ENCODE data around the gene CMKLR1. TPM values are rescaled to one million over a fixed set of nuclear protein-coding genes. Genes with fewer than 3 reads are reported as not detected.
A peak's percentile ranks its signal among the peaks of the same experiment; 100 is the strongest.

The CMKLR1 gene
- total RNA-seq, 1 donor from 2014 or later, result not detected

DNA sequence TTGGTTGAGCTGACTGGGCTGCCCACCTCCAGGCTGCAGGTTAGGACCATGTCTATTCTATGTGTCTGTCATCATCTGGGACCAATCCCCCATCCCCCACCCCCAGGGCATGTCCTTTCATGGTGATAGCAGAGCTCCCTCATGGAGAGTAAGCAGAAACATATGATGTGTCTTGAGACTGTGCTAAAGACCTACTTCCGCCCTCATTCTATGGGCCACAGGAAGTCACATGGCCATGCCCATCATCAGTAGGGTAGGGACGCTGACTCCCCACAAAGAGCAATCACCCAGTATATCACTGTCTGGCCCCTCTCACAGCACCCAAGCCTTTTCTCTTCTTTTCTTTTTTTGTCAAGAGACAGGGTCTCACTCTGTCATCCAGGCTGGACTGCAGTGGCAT is 99.7 kb downstream of the CMKLR1 start:
- Histone ChIP-seq H4K20me1 (ENCODE audit: low read depth) (no peaks in the 10 kb centered on the region), H3K27ac (no peak overlapping the region), H3K4me1 (peaks cover 9% of the 10 kb centered on the region), H3K4me2 (no peak overlapping the region), H3K27me3 (peaks cover 11% of the 10 kb centered on the region), H3K79me2 (ENCODE audit: low read depth) (no peaks in the 10 kb centered on the region), H3F3A (ENCODE audit: low read depth) (peaks cover 14% of the 10 kb centered on the region), H3K4me3 (no peak overlapping the region), H2AFZ (replicated peaks) (no peak overlapping the region), H3K9me3 (ENCODE audit: low read depth) (no peaks in the 10 kb centered on the region), H3K9ac (no peak overlapping the region), H3K36me3 (no peaks in the 10 kb centered on the region)
- no peak for DNase-seq (ENCODE audit: low spot score)
- TF ChIP-seq EZH2 (IDR thresholded peaks at IDR 0.05), result no peak
- TF ChIP-seq, protein P1, sequence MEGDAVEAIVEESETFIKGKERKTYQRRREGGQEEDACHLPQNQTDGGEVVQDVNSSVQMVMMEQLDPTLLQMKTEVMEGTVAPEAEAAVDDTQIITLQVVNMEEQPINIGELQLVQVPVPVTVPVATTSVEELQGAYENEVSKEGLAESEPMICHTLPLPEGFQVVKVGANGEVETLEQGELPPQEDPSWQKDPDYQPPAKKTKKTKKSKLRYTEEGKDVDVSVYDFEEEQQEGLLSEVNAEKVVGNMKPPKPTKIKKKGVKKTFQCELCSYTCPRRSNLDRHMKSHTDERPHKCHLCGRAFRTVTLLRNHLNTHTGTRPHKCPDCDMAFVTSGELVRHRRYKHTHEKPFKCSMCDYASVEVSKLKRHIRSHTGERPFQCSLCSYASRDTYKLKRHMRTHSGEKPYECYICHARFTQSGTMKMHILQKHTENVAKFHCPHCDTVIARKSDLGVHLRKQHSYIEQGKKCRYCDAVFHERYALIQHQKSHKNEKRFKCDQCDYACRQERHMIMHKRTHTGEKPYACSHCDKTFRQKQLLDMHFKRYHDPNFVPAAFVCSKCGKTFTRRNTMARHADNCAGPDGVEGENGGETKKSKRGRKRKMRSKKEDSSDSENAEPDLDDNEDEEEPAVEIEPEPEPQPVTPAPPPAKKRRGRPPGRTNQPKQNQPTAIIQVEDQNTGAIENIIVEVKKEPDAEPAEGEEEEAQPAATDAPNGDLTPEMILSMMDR (IDR thresholded peaks at IDR 0.05), result no peak
- TF ChIP-seq EZH2phosphoT487 (IDR thresholded peaks at IDR 0.05), result no peak
- H3K36me3 Mint-ChIP-seq, result no peaks in the 10 kb centered on the region
- H3K4me1 Mint-ChIP-seq, result peaks cover 43% of the 10 kb centered on the region
- peaks cover 15% of the 10 kb centered on the region for H3K9me3 Mint-ChIP-seq
- peak overlapping the region; percentile 58 for H3K4me3 Mint-ChIP-seq
- peaks cover 18% of the 10 kb centered on the region for H3K27me3 Mint-ChIP-seq (ENCODE audit: insufficient read depth, low read depth)
- H3K27ac Mint-ChIP-seq, result peak overlapping the region; percentile 30

DNA sequence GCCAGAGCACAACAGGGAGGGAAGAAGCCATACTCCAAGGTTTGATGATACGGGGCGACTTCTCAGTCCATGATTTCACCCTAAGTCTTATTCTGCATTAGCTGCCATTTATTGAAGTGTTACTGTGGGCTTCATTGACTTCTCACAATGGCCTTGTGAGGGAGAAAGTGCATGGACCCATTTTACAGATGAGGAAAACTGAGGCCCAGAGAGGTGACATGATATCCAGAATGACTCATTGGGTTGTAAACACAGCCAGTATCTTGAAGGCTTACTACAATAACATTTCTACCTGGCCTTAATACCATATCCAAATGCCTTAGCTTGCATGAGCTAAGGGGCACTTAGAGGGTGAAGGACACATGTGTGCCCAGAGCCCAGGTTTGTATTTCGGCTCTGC is 100.6 kb downstream of the CMKLR1 start:
- no peak overlapping the region for H2AFZ ChIP-seq (replicated peaks)
- H4K20me1 ChIP-seq (ENCODE audit: low read depth), result no peaks in the 10 kb centered on the region
- no peak overlapping the region for H3K4me3 Mint-ChIP-seq
- H3F3A ChIP-seq (ENCODE audit: low read depth), result peaks cover 14% of the 10 kb centered on the region
- peaks cover 20% of the 10 kb centered on the region for H3K27me3 Mint-ChIP-seq (ENCODE audit: insufficient read depth, low read depth)
- peaks cover 11% of the 10 kb centered on the region for H3K27me3 ChIP-seq
- no peak overlapping the region for H3K4me2 ChIP-seq
- no peak overlapping the region for H3K27ac ChIP-seq
- H3K36me3 Mint-ChIP-seq, result no peaks in the 10 kb centered on the region
- peaks cover 43% of the 10 kb centered on the region for H3K4me1 Mint-ChIP-seq
- H3K9me3 ChIP-seq (ENCODE audit: low read depth), result no peaks in the 10 kb centered on the region
- peak overlapping the region; percentile 76 for H3K27ac Mint-ChIP-seq
- no peaks in the 10 kb centered on the region for H3K36me3 ChIP-seq
- H3K79me2 ChIP-seq (ENCODE audit: low read depth), result no peaks in the 10 kb centered on the region
- H3K9me3 Mint-ChIP-seq, result peaks cover 15% of the 10 kb centered on the region
- no peak overlapping the region for H3K4me3 ChIP-seq
- peaks cover 9% of the 10 kb centered on the region for H3K4me1 ChIP-seq
- no peak for DNase-seq (ENCODE audit: low spot score)
- no peak overlapping the region for H3K9ac ChIP-seq
- no peak for TF ChIP-seq EZH2phosphoT487 (IDR thresholded peaks at IDR 0.05)
- TF ChIP-seq, protein P1 (IDR thresholded peaks at IDR 0.05), result no peak
- no peak for TF ChIP-seq EZH2 (IDR thresholded peaks at IDR 0.05)

Other genes starting within 250 kb of the CMKLR1 start
- 3.0 and 6.6 TPM in 2 replicates for gene WSCD2, start 210.0 kb downstream of the CMKLR1 start, total RNA-seq (ENCODE audit: low replicate concordance)
- 5.4 and 7.1 TPM in 2 replicates for gene FICD, start 176.0 kb upstream of the CMKLR1 start, total RNA-seq (ENCODE audit: low replicate concordance)
- gene SART3, start 221.9 kb upstream of the CMKLR1 start, total RNA-seq (ENCODE audit: low replicate concordance), result 79.0 and 116 TPM in 2 replicates
- 78.9 TPM in 2 replicates for gene ISCU, start 223.3 kb upstream of the CMKLR1 start, total RNA-seq (ENCODE audit: low replicate concordance)

Measured in neural progenitor cell (in vitro differentiated cells).